Measurements from ENCODE around the gene NDRG2. TPM values are rescaled to one million over a fixed set of nuclear protein-coding genes. Genes with fewer than 3 reads are reported as not detected.
"Not testable (repeated sequence)": the region's sequence is repeated elsewhere in the genome, so short reads cannot be mapped to it uniquely, and the experiment has no call there.

NDRG2 gene
- total RNA-seq, 1 experiment from 2014 or later = 0.08 TPM

GRCh38 chr14:21047378-21047781 lies 22.5 kb upstream of the NDRG2 start:
- H3K9me3 ChIP-seq (replicated peaks) = no peaks in the 10 kb centered on the region
- no peak overlapping the region for H3K27ac ChIP-seq
- H3K36me3 ChIP-seq = no peaks in the 10 kb centered on the region
- H3K4me3 ChIP-seq = no peak overlapping the region
- no peaks in the 10 kb centered on the region for H3K4me1 ChIP-seq (replicated peaks)
- no peak for DNase-seq (ENCODE audit: low read depth in 1 of 2, low spot score in 2 of 2)
- 0 out of 2 replicates have a peak, but pooled peaks cover 3% of the 10 kb centered on the region for H3K27me3 ChIP-seq (replicated peaks)

GRCh38 chr14:21043974-21044618 lies 19.2 kb upstream of the NDRG2 start:
- 0 out of 2 replicates have a peak, but pooled peaks cover 3% of the 10 kb centered on the region for H3K27me3 ChIP-seq (replicated peaks)
- H3K36me3 ChIP-seq = no peaks in the 10 kb centered on the region
- H3K4me3 ChIP-seq = no peak overlapping the region
- no peak overlapping the region for H3K27ac ChIP-seq
- no peaks in the 10 kb centered on the region for H3K4me1 ChIP-seq (replicated peaks)
- DNase-seq (ENCODE audit: low read depth in 1 of 2, low spot score in 2 of 2) = no peak
- no peaks in the 10 kb centered on the region for H3K9me3 ChIP-seq (replicated peaks)

- H3K27me3 ChIP-seq (replicated peaks) = 0 out of 2 replicates have a peak, but pooled peaks cover 3% of the 10 kb centered on the region
- no peaks in the 10 kb centered on the region for H3K4me1 ChIP-seq (replicated peaks)
- no peak overlapping the region for H3K27ac ChIP-seq
- no peaks in the 10 kb centered on the region for H3K9me3 ChIP-seq (replicated peaks)
- H3K4me3 ChIP-seq = no peak overlapping the region
- no peaks in the 10 kb centered on the region for H3K36me3 ChIP-seq
- no peak for DNase-seq (ENCODE audit: low read depth in 1 of 2, low spot score in 2 of 2)
Measured at GRCh38 chr14:21043387-21043973, 18.6 kb upstream of the NDRG2 start.

GRCh38 chr14:21042918-21043317 lies 18.1 kb upstream of the NDRG2 start:
- no peaks in the 10 kb centered on the region for H3K4me1 ChIP-seq (replicated peaks)
- no peak overlapping the region for H3K27ac ChIP-seq
- no peak overlapping the region for H3K4me3 ChIP-seq
- H3K36me3 ChIP-seq = no peaks in the 10 kb centered on the region
- no peaks in the 10 kb centered on the region for H3K9me3 ChIP-seq (replicated peaks)
- H3K27me3 ChIP-seq (replicated peaks) = 0 out of 2 replicates have a peak, but pooled peaks cover 3% of the 10 kb centered on the region
- DNase-seq (ENCODE audit: low read depth in 1 of 2, low spot score in 2 of 2) = no peak

- Histone ChIP-seq H3K4me3 (no peak within 1 kb of the TSS), H3K4me1 (replicated peaks) (no peaks in the 10 kb centered on the region), H3K9me3 (replicated peaks) (no peaks in the 10 kb centered on the region), H3K36me3 (no peaks in the 10 kb centered on the region), H3K27me3 (replicated peaks) (0 out of 2 replicates have a peak, but pooled peaks cover 3% of the 10 kb centered on the region), H3K27ac (no peak within 1 kb of the TSS)
- no peak for DNase-seq (ENCODE audit: low read depth in 1 of 2, low spot score in 2 of 2)
Measured at GRCh38 chr14:21041676-21042433, 17.0 kb upstream of the NDRG2 start, which contains the start of gene RNASE7. Gene RNASE7, plus strand, starts transcription at chr14:21042362. Its CDS starts 631 bp downstream, at chr14:21042993.

GRCh38 chr14:21040941-21041340 lies 16.1 kb upstream of the NDRG2 start:
- not testable (repeated sequence) for DNase-seq (ENCODE audit: low read depth in 1 of 2, low spot score in 2 of 2); H3K27me3 ChIP-seq (replicated peaks); H3K4me3 ChIP-seq; H3K9me3 ChIP-seq (replicated peaks); H3K27ac ChIP-seq; H3K36me3 ChIP-seq; H3K4me1 ChIP-seq (replicated peaks)

- H3K9me3 ChIP-seq (replicated peaks) = no peaks in the 10 kb centered on the region
- H3K4me3 ChIP-seq = no peak overlapping the region
- no peaks in the 10 kb centered on the region for H3K36me3 ChIP-seq
- DNase-seq (ENCODE audit: low read depth in 1 of 2, low spot score in 2 of 2) = no peak
- H3K27me3 ChIP-seq (replicated peaks) = no peaks in the 10 kb centered on the region
- no peaks in the 10 kb centered on the region for H3K4me1 ChIP-seq (replicated peaks)
- H3K27ac ChIP-seq = no peak overlapping the region
Measured at GRCh38 chr14:21040370-21040925, 15.6 kb upstream of the NDRG2 start.

GRCh38 chr14:21039585-21040369 lies 14.9 kb upstream of the NDRG2 start:
- H3K27me3 ChIP-seq (replicated peaks) = no peaks in the 10 kb centered on the region
- no peak overlapping the region for H3K4me3 ChIP-seq
- no peaks in the 10 kb centered on the region for H3K36me3 ChIP-seq
- peak in 1 of 2 experiments; percentile 12 for DNase-seq (ENCODE audit: low read depth in 1 of 2, low spot score in 2 of 2)
- no peaks in the 10 kb centered on the region for H3K4me1 ChIP-seq (replicated peaks)
- no peak overlapping the region for H3K27ac ChIP-seq
- H3K9me3 ChIP-seq (replicated peaks) = no peaks in the 10 kb centered on the region

GRCh38 chr14:21038441-21039422 lies 13.9 kb upstream of the NDRG2 start:
- Histone ChIP-seq H3K4me3 (no peak overlapping the region), H3K27ac (no peak overlapping the region)

GRCh38 chr14:21037156-21037555 lies 12.3 kb upstream of the NDRG2 start:
- Histone ChIP-seq H3K9me3 (replicated peaks) (no peaks in the 10 kb centered on the region), H3K4me3 (no peak overlapping the region), H3K27me3 (replicated peaks) (peaks cover 5% of the 10 kb centered on the region; the same call in 1 of the 2 replicates), H3K36me3 (no peaks in the 10 kb centered on the region), H3K27ac (no peak overlapping the region), H3K4me1 (replicated peaks) (no peaks in the 10 kb centered on the region)
- no peak for DNase-seq (ENCODE audit: low read depth in 1 of 2, low spot score in 2 of 2)

More at GRCh38 chr14:21038441-21039422, 13.9 kb upstream of the NDRG2 start:
- no peaks in the 10 kb centered on the region for H3K36me3 ChIP-seq
- no peaks in the 10 kb centered on the region for H3K4me1 ChIP-seq (replicated peaks)
- no peaks in the 10 kb centered on the region for H3K27me3 ChIP-seq (replicated peaks)
- no peak for DNase-seq (ENCODE audit: low read depth in 1 of 2, low spot score in 2 of 2)
- H3K9me3 ChIP-seq (replicated peaks) = no peaks in the 10 kb centered on the region

GRCh38 chr14:21036751-21037150 lies 11.9 kb upstream of the NDRG2 start:
- no peak overlapping the region for H3K27ac ChIP-seq
- H3K27me3 ChIP-seq (replicated peaks) = peaks cover 5% of the 10 kb centered on the region; the same call in 1 of the 2 replicates
- H3K36me3 ChIP-seq = no peaks in the 10 kb centered on the region
- no peak overlapping the region for H3K4me3 ChIP-seq
- no peaks in the 10 kb centered on the region for H3K9me3 ChIP-seq (replicated peaks)
- H3K4me1 ChIP-seq (replicated peaks) = no peaks in the 10 kb centered on the region
- DNase-seq (ENCODE audit: low read depth in 1 of 2, low spot score in 2 of 2) = no peak

- Histone ChIP-seq H3K27ac (no peak within 1 kb of the TSS), H3K4me1 (replicated peaks) (no peaks in the 10 kb centered on the region), H3K9me3 (replicated peaks) (no peaks in the 10 kb centered on the region), H3K4me3 (no peak within 1 kb of the TSS), H3K27me3 (replicated peaks) (peaks cover 5% of the 10 kb centered on the region; the same call in 1 of the 2 replicates), H3K36me3 (no peaks in the 10 kb centered on the region)
- DNase-seq (ENCODE audit: low read depth in 1 of 2, low spot score in 2 of 2) = no peak
Measured at GRCh38 chr14:21034707-21035106, 9.8 kb upstream of the NDRG2 start, which contains the start of gene RNASE13. Gene RNASE13, minus strand, starts transcription at chr14:21034807. Its CDS starts 519 bp downstream, at chr14:21034288.
